Measurements from ENCODE around the gene HOXD4. TPM values are rescaled to one million over a fixed set of nuclear protein-coding genes. Genes with fewer than 3 reads are reported as not detected.

HOXD4 gene
- polyA plus RNA-seq, 1 donor from 2014 or later, result not detected

- peak overlapping the region; percentile 92 to 95 (median 94) for H3K27ac Mint-ChIP-seq
- peaks cover 3% of the 10 kb centered on the region for H3K36me3 Mint-ChIP-seq
- H3K4me1 Mint-ChIP-seq, result peaks cover 0 to 5% (median 4%) of the 10 kb centered on the region in 3 donors
- H3K27me3 Mint-ChIP-seq, result peaks cover 57% of the 10 kb centered on the region
- peak overlapping the region in 2 of 4 donors; percentile 47 to 72 for H3K4me3 Mint-ChIP-seq
- peaks cover 0 to 12% (median 4%) of the 10 kb centered on the region in 3 donors for H3K9me3 Mint-ChIP-seq
Observed at GRCh38 chr2:176109946-176110345, 41.4 kb upstream of the HOXD4 start.

- Mint-ChIP-seq H3K4me3 (peak overlapping the region in 2 of 4 donors; percentile 26 to 72), H3K27ac (peak overlapping the region; percentile 82 to 95 (median 88)), H3K36me3 (peaks cover 3% of the 10 kb centered on the region), H3K4me1 (peaks cover 0 to 5% (median 1%) of the 10 kb centered on the region in 3 donors), H3K27me3 (peaks cover 54% of the 10 kb centered on the region), H3K9me3 (peaks cover 0 to 11% (median 4%) of the 10 kb centered on the region in 3 donors)
Observed at GRCh38 chr2:176110415-176111308, 40.7 kb upstream of the HOXD4 start.

GRCh38 chr2:176111309-176111663 is 40.1 kb upstream of the HOXD4 start:
- H3K27ac Mint-ChIP-seq, result peak overlapping the region; percentile 82 to 95 (median 88)
- peaks cover 52% of the 10 kb centered on the region for H3K27me3 Mint-ChIP-seq
- peaks cover 0 to 8% (median 4%) of the 10 kb centered on the region in 3 donors for H3K9me3 Mint-ChIP-seq
- H3K4me1 Mint-ChIP-seq, result peaks cover 0 to 3% (median 1%) of the 10 kb centered on the region in 3 donors
- H3K36me3 Mint-ChIP-seq, result peaks cover 3% of the 10 kb centered on the region
- H3K4me3 Mint-ChIP-seq, result peak overlapping the region in 2 of 4 donors; percentile 26 to 72

- peak overlapping the region in 1 of 4 donors; percentile 27 for H3K4me3 Mint-ChIP-seq
- peaks cover 0 to 2% (median 1%) of the 10 kb centered on the region in 3 donors for H3K4me1 Mint-ChIP-seq
- H3K9me3 Mint-ChIP-seq, result peaks cover 0 to 10% (median 6%) of the 10 kb centered on the region in 3 donors
Observed at GRCh38 chr2:176111846-176112374, 39.4 kb upstream of the HOXD4 start.

GRCh38 chr2:176112375-176113302 is 38.7 kb upstream of the HOXD4 start:
- Mint-ChIP-seq H3K27ac (peak overlapping the region; percentile 80 to 95 (median 80)), H3K27me3 (peaks cover 57% of the 10 kb centered on the region), H3K4me1 (peaks cover 0 to 2% (median 1%) of the 10 kb centered on the region in 3 donors), H3K36me3 (peaks cover 4% of the 10 kb centered on the region), H3K9me3 (peaks cover 0 to 10% (median 8%) of the 10 kb centered on the region in 3 donors), H3K4me3 (peak overlapping the region in 2 of 4 donors; percentile 27 to 30)

More at GRCh38 chr2:176111846-176112374, 39.4 kb upstream of the HOXD4 start:
- H3K27ac Mint-ChIP-seq, result peak overlapping the region; percentile 46 to 95 (median 82)
- peaks cover 55% of the 10 kb centered on the region for H3K27me3 Mint-ChIP-seq
- peaks cover 3% of the 10 kb centered on the region for H3K36me3 Mint-ChIP-seq

- peaks cover 2 to 6% (median 5%) of the 10 kb centered on the region in 3 donors for H3K9me3 Mint-ChIP-seq
- H3K4me3 Mint-ChIP-seq, result peak overlapping the region in 2 of 4 donors; percentile 51 to 52
- peaks cover 63% of the 10 kb centered on the region for H3K27me3 Mint-ChIP-seq
- peaks cover 5% of the 10 kb centered on the region for H3K36me3 Mint-ChIP-seq
- H3K27ac Mint-ChIP-seq, result peak overlapping the region; percentile 80 to 88 (median 88)
- peaks cover 0 to 4% (median 4%) of the 10 kb centered on the region in 3 donors for H3K4me1 Mint-ChIP-seq
Observed at GRCh38 chr2:176114120-176114929, 37.0 kb upstream of the HOXD4 start.

- H3K27me3 Mint-ChIP-seq, result peaks cover 63% of the 10 kb centered on the region
- H3K9me3 Mint-ChIP-seq, result peaks cover 2 to 4% (median 2%) of the 10 kb centered on the region in 3 donors
- peak overlapping the region in 2 of 3 donors; percentile 2 to 93 for H3K27ac Mint-ChIP-seq
- H3K36me3 Mint-ChIP-seq, result peaks cover 3% of the 10 kb centered on the region
- H3K4me1 Mint-ChIP-seq, result peaks cover 0 to 3% (median 2%) of the 10 kb centered on the region in 3 donors
- H3K4me3 Mint-ChIP-seq, result no peak overlapping the region
Observed at GRCh38 chr2:176114930-176115625, 36.3 kb upstream of the HOXD4 start.

GRCh38 chr2:176115883-176116813 is 35.2 kb upstream of the HOXD4 start, which contains the start of gene HOXD10:
HOXD10 (plus strand) TSS chr2:176116778; CDS start chr2:176116834, 56 bp downstream.
- peak within 1 kb of the TSS in 2 of 4 donors; percentile 43 to 69 for H3K4me3 Mint-ChIP-seq

GRCh38 chr2:176117162-176117822 is 34.1 kb upstream of the HOXD4 start:
- H3K4me1 Mint-ChIP-seq, result peaks cover 0 to 3% (median 2%) of the 10 kb centered on the region in 3 donors
- peak overlapping the region in 2 of 4 donors; percentile 39 to 69 for H3K4me3 Mint-ChIP-seq
- H3K36me3 Mint-ChIP-seq, result peaks cover 3% of the 10 kb centered on the region
- H3K27ac Mint-ChIP-seq, result peak overlapping the region in 2 of 3 donors; percentile 56 to 93
- peaks cover 67% of the 10 kb centered on the region for H3K27me3 Mint-ChIP-seq
- peaks cover 2 to 6% (median 4%) of the 10 kb centered on the region in 3 donors for H3K9me3 Mint-ChIP-seq

More at GRCh38 chr2:176115883-176116813, 35.2 kb upstream of the HOXD4 start, which contains the start of gene HOXD10:
- H3K9me3 Mint-ChIP-seq, result peaks cover 2 to 6% (median 4%) of the 10 kb centered on the region in 3 donors
- H3K4me1 Mint-ChIP-seq, result peaks cover 0 to 3% (median 2%) of the 10 kb centered on the region in 3 donors
- H3K36me3 Mint-ChIP-seq, result peaks cover 3% of the 10 kb centered on the region
- H3K27me3 Mint-ChIP-seq, result peaks cover 71% of the 10 kb centered on the region
- peak within 1 kb of the TSS; percentile 2 to 93 (median 67) for H3K27ac Mint-ChIP-seq

- peaks cover 0 to 3% (median 2%) of the 10 kb centered on the region in 3 donors for H3K4me1 Mint-ChIP-seq
- peaks cover 2 to 6% (median 4%) of the 10 kb centered on the region in 3 donors for H3K9me3 Mint-ChIP-seq
- peak overlapping the region in 2 of 3 donors; percentile 56 to 93 for H3K27ac Mint-ChIP-seq
- peaks cover 62% of the 10 kb centered on the region for H3K27me3 Mint-ChIP-seq
- H3K4me3 Mint-ChIP-seq, result peak overlapping the region in 3 of 4 donors; percentile 27 to 42 (median 39)
- H3K36me3 Mint-ChIP-seq, result peaks cover 3% of the 10 kb centered on the region
Observed at GRCh38 chr2:176117823-176118371, 33.5 kb upstream of the HOXD4 start.

- H3K27ac Mint-ChIP-seq, result peak overlapping the region in 1 of 3 donors; percentile 93
- peaks cover 63% of the 10 kb centered on the region for H3K27me3 Mint-ChIP-seq
- H3K4me1 Mint-ChIP-seq, result peaks cover 0 to 3% (median 2%) of the 10 kb centered on the region in 3 donors
- H3K4me3 Mint-ChIP-seq, result peak overlapping the region in 2 of 4 donors; percentile 42 to 70
- H3K9me3 Mint-ChIP-seq, result peaks cover 2 to 7% (median 4%) of the 10 kb centered on the region in 3 donors
- peaks cover 3% of the 10 kb centered on the region for H3K36me3 Mint-ChIP-seq
Observed at GRCh38 chr2:176118601-176119339, 32.6 kb upstream of the HOXD4 start.

Measured in IgD-negative memory B cell (primary cell).